ENCODE measurements around the gene MKNK1. TPM values are rescaled to one million over a fixed set of nuclear protein-coding genes. Genes with fewer than 3 reads are reported as not detected.
A peak's percentile ranks its signal among the peaks of the same experiment; 100 is the strongest.

Gene MKNK1
- total RNA-seq, 1 experiment from 2014 or later: 11.3 TPM

DNA sequence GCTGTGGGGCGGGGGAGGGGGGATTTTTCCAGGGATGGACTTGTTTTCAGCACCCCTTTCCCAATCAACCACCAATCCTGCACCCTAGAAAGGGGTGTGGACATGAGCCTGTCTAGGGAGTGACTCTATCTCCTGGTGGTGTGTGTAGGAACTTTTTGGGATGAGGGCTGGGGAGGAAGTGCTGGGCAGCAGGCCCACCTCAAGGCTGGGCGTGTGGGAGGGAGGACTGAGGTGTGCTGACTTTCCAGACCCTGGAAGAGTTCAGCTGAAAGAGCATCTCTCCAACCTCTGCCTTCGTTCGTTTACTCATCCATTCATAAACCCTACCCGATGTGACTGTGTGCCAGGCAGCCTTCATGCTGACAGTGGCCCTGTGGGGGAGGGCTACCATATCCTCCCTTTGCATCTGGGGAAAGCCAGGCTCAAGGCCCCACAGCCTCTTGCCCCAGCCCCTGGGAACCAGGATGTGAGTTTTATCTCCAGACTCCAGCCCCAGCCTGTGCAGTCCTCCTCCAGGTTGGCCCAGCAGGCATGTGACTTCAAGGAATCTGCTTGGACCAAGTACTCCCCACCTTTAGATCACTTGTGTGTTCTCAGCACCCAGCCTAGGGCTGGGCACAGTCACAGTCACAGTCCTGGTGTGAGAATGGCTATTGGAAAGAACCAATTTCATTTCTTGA is 59.4 kb downstream of the MKNK1 start:
- DNase-seq (ENCODE audit: extremely low read depth, low read depth): no peak

DNA sequence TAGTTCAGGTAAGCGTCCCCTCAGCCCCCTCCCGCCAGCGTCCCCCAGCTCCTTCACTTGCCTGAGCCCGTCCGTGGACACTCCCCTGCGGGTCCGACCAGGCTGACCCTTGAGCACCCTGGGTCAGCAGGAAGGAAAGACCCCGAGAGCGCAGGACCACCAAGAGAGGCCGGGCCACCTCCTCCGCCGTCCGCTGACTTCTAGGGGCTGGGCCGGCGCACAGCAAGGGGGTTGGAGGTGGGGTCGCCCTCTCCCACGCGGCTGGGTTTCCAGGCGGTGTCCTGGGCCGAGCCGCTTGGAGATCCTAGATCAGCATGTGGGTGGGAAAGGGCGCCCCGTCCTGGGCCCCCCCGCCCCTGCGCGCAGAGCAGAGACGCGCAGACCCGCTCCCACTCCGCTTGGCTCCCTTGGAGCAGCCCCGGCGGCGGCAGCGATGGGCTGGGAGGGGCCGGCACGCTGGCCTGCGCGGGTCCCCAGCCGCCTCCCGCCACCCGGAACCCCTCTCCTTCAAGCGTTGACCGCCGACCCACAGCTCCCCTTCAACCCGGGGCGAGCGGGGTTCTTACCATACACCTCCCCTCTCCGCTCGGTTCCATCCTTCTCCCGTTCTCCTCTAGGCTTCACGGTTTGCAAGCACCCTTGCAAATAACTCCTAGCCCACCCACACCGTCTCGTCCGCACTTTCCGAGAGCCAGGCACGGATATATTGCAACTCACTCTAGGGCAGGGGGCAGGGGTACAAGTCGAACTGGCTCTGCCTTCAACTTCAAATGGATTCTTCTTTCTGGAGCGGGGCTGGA is 60.1 kb downstream of the MKNK1 start:
- DNase-seq (ENCODE audit: extremely low read depth, low read depth): no peak

DNA sequence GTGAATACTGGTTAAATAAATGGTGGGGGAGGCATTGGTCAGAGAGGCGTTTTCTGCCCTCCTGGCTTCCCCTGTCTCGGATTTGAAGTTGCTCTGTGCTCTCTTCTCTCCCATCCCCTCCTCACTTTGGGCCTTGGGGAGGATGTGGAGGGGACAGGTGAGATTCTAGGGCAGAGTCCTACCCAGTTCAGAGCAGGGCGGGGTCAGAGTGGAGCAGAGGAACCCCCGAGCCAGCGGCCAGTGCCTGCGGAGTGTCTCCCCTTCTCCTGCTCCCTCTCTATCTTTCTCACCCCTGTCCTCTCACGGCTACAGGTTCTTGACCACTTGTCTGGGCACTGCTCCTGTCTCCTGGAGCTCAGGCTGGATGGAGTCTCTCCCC is 60.7 kb downstream of the MKNK1 start:
- DNase-seq (ENCODE audit: extremely low read depth, low read depth): no peak

DNA sequence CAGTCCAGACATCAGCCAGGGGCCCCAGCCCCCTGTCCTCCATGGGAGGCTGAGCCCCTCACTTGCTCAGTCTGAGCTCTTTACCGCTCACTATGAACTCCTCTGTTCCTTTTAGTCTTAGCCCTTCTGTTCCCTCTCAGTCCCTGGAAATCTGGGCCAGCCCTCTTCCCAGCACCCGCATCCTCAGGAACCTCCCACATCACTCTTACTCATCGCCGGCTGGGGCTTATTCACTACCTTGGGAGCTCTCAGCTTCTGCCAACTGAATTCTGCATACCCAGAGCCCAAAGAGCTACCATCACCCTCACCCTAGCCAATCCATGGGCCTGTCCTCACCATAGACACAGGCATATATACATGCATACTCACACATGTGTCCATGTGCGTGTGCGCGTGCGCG is 64.1 kb downstream of the MKNK1 start:
- DNase-seq (ENCODE audit: extremely low read depth, low read depth): no peak

DNA sequence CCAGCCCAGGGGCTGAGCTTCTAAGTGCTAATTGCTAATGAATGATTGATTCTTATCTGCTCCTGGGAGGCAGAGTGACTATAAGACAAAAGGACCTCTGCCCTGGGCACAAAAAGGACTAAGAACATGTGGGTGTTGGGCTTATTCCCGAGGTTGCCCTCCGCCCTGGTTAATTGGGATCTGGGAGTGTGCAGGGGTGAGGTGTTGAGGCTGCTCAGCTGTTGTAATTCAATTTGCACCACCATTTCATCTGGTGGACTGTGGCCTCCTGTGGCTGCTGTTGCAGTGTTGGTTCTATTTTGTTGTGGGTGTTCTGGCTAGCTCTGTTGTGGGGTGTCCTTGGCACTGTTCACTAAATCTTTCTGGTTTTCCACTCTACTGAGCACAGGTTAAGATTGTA is 65.9 kb downstream of the MKNK1 start:
- no peak for DNase-seq (ENCODE audit: extremely low read depth, low read depth)

DNA sequence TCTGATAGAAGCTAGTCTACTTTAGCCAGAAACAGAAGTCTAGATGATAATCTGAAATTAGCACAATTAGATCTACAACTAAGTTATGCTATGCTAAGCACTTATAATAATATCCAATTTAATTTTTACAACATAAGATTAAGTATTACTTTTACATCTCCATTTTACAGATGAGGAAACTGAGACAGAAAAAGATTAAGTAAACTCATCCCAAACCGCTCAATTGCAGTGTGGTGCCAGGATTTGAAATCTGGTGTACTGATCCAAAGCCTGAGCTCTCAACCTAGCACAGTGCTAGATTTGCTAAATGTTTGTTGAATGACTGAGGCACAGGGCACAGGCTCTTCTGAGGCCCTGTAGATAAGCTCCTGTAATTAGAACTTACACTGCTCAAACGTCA is 66.4 kb downstream of the MKNK1 start:
- DNase-seq (ENCODE audit: extremely low read depth, low read depth): no peak

DNA sequence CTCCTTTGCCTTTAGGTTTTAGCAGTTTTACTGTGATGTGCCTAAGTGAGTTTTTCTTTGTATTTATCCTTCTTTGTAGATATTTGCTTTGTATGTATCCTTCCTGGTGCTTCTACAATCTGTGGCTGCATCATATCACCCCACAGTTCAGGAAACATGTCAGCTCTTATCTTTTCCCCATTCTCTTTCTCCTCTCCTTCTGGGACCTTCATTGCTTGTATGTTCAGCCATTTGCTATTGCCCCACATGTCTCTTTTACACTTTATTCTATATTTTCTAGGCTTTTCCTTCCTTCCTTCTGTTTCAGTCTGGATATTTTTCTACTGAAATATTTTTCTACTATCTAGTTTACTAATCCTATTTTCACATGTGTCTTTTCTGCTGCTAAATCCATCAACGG is 67.5 kb downstream of the MKNK1 start:
- DNase-seq (ENCODE audit: extremely low read depth, low read depth): no peak

DNA sequence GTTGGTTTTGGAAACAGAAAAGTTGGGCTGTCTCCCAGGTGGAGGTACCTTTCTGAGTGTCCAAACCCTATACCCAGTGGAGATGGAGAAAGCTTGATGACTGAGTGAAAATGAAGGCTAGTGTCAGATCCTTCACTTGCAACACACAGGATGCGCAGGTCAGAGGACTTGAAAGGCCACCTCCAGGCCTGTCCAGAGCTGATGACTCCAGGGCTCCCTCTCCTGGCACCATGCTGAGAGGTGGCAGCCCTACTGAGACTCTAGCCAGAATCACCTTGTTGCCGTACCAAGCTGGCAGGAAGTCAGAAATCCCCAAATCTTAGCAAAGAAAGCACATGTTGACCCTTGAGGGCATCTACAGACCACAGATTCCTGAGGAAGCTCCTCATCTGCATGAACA is 69.0 kb downstream of the MKNK1 start:
- DNase-seq (ENCODE audit: extremely low read depth, low read depth): no peak

DNA sequence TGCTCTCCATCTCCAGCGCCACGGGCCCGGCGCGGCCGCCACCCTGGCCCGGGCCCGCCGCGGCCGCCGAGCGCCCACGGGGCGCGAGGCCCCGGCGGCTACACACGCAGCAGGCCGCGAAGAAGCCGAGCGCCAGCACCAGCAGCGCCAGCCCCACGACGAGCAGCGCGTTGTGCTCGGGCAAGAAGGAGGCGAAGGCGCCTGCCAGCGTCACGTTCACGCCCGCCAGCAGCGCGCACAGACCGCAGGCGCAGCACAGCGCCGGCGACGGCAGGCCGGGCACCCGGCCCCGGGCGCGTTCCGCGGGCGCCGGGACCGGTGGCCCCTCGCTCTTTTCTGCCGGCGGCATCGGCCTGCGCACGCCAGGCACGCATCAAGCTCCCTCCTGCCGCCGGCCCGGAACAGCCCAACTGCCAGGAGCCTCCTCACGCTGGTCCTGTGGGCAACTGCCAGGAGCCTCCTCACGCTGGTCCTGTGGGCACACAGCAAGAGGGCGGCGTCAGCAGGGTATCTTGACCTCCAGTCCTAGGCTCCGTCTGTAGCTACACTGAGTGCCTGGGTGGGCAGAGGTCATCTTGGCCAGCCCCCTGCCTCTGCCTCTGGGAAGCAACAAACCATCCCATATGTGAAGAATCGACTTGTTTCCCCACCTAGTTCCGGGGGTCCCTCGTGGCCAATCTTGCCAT is 70.7 kb downstream of the MKNK1 start:
- no peak for DNase-seq (ENCODE audit: extremely low read depth, low read depth)

DNA sequence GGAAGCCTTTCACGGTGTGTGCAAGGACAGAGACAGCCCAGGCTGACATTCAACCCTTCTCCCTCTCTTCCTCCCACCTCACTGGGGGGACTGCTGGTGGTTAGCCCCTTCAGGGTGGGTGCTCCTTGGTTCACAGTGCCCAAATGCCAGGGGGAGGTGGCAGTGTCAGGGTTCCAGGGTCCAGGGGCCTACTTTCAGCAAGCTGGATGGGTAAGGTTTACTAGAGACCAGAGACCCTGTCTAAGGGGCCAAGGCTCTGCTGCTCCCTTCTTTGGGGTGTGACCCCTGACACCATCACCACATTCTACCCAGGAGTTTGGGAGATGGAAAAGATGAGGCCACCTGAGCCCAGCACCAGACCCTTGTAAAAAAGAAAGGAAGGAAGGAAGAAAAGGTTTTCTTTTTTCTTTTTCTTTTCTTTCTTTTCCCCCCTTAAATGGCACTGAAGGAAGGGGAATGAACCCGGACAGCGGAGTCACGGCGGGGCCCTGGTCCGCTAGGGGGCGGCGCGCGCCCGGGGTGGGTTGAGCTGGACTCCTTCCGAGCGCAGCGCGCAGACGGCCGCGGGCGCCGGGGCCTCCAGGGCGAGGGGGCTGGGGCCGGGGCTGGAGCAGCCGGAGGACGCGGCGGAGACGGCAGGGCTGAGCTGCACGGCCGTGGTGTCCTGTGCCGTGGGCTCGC is 71.4 kb downstream of the MKNK1 start:
- DNase-seq (ENCODE audit: extremely low read depth, low read depth): peak; percentile 22

DNA sequence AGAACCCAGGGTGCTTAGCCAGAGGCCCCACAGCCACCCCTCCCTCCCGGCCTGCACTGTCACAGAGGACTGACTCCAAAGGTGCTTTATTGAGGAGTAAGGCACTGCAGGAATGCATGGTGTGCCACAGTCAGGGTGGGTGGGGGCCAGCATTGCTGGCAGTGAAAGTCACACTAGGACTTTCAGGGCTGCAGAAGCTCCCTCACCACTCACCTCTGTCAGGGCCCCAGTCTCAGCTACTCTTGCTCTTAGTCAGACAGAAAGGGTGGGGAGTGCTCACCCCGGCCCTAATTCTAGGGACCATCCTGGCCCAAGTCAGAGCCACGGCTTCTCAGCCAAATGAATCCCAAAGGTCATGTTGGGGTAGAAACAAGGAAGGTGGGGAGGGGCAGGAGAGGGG is 72.0 kb downstream of the MKNK1 start:
- DNase-seq (ENCODE audit: extremely low read depth, low read depth): no peak

DNA sequence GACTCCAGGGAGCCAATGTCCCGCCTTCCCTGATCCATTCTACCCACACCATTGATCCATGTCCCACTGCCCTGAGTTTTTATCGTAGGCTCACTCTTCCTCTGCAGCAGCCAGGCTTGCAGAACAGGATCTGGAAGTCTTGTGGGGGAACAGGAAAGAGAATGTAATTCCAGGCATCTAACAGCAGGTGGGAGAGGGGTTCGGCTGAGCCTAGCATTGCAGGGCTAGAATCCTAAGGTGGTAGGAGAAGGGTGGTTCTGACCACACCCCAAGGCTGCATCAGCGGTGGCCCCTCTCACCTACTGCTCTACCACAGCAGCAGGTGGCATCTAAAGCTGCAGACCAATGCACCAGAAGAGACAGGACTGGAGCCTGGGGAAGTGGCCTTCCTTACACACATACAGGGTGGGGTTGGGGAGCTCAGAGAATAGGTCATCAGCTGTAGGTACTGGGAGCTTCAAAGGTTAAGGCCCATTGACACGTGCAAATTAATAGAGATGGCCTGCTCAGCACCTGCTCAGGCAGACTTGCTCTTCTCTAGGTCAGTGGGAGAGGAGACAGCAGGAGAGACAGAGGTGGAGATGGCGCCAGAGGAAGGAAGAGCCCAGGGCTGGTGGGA is 73.2 kb downstream of the MKNK1 start:
- no peak for DNase-seq (ENCODE audit: extremely low read depth, low read depth)

DNA sequence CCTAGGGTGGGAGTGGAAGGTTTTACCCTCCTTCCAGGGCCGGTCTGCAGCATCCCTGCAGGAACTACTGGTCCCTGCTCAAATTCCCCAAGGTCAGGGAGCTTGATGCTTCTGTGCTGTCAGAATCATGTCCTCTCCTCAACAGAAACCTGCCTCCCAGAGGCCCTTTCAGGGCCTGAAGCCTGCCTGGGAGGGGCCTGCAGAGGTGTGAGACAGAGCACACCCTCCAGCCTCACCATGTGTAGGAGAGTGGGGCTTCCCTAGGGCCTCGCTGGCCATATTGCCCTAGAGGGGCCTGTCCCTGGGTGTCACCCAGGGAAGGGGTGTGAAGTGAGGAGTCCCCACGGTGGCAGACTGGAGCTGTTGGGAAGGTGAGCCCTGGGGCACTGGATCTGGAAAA is 73.8 kb downstream of the MKNK1 start:
- DNase-seq (ENCODE audit: extremely low read depth, low read depth): no peak

DNA sequence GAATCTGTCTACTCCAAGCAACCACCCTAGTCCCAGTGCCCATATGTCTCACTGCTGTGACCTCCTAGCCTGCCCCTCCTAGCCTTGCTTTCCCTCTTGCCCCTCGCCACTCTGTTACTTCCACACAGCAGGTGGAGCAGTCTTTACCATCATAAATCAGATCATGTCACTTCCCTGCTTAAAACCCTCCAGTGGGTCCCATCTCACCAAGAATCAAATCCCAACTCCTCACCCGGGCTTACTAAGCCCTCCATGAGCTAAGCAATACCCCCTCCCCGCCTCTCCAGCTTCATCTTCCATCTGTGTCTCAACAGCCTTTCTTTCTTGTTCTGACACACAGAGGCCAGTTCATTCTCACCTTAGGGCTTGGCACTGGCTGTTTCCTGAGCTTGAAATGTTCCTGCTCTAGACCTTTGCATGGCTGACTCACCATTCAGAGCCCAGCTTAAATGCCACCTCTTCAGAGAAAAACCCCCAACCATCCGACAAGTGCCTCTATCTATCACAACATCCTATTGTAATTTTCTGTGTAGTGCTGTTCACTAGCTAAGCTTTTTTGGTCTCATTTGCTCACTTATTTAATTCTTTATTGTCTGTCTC is 74.9 kb downstream of the MKNK1 start:
- no peak for DNase-seq (ENCODE audit: extremely low read depth, low read depth)

DNA sequence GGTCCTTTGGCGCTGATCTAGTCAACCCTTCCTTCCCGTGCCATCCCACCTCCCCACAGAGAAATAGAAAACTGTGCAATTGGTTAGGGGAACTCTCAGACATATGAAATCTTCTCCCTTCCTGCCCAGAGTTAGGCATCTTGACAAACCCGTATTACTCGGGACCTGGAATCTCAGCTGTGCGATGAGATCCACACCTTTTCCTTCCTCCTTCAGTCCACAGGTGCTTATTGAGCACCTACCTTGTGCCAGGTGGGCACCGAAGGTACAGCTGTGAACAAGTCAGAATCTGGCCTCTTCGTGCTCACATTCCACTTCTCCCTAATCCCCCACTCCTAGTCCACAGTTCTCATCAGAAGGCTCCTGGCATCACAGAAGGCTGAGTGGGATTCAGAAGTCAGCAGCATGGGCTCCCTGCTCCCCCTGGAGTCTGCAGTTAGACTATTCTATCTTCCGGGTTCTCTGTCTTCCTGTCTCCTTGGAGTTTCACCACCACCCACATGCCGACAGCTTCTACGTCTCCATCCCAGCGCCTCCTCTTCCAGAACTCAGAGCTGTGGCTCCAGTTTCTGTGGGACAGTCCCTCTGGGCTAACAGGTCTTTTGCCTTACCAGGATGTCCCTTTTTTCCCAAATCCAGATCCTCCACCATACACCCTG is 75.6 kb downstream of the MKNK1 start:
- DNase-seq (ENCODE audit: extremely low read depth, low read depth): no peak

DNA sequence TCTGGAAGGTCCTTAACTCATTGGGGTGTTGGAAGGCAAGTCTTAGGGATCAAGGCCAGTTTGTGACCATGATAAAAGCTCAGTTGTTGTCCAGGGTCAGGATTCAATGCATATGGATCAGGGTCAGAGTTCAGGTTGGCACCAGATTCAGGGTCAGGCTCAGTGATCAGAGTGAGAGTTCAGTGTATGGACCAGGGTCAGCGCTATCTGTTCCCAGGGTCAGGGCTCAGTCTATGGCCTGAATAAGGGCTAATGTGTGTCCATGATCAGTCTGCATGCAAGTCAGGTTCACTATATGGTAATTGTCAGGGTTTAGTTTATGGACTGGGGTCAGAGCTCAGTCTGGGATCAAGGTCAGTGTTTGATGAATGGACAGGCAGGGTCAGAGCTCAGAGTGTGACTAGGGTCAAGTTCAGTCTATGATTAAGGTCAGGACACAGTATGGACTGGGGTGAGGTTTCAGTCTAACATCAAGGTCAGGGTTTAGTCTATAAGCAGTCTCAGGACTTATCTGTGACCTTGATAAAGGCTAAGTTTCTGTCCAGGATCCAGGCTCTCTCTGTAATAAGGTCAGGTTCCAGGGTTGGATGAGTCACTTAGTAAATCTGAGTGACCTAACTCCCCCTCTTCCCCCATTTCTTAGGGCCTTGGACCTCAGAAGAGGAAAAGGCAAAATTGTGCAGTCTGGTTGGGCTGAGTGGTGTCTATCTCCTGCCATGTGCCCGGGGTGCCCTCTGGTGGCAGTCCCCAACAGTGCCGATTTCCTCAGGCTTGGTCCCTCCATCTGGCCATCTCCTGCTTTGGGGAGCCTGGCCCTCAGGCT is 76.4 kb downstream of the MKNK1 start:
- peak; percentile 61 for DNase-seq (ENCODE audit: extremely low read depth, low read depth)

DNA sequence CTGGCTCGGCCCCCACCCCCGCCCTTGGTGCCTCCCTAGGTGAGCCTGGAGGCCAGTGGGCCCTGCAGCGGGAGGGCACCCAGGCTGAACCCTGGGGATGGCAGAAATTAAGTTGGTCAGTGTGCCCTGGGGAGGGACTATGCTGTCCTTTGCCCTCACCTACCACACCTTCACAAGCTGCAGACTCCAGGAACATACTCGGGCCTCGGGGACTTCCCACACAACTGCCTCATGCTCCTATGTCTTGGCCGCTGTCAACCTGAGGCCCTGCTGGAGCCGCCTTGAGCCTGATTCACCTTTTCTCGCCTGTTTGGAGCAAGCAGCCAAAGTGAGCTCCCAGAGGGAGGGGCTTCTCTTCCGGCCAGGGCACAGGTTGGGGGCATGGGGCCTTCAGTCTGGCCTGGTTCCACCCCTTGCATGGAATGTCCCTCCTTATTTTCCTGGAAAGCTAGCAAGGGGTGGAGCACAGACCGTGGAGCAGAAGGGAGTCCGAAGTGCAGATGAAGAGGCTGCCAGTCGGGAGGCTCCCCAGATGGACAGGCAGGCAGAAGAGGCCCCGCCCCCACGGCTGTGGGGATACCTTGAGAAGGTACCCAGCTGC is 77.3 kb downstream of the MKNK1 start:
- DNase-seq (ENCODE audit: extremely low read depth, low read depth): no peak

DNA sequence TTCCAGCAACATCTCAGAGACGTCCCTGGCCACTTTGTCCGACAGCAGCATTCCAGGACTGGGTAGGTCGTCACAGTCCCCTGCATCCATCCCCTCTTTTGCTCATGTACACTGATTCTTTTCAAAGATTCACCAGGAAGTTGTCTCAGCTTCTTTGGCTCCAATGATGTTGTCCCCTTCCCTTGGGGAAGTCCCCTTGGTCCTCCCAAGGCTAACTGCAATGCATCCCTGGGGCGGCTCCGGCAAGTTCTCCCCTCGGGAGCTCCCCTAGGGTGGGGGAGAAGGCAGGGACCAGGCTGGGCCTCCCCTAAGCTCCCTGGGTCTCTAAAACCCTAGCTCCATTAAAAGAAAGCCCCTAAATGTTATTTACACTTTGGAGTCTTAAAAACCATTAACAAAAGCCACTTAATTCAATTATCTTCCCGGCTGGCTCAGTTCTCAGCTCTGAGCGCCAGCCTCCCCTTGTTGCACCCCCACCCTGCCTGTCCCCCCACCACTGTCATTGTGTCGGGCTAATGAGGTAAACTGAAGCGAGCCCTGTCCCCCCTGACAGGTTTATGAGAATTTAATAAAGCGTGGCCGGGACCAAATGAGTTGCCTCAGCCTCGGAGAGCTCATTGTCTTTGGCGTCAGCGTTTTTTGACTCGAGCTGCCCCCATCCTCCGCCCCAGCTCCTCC is 77.9 kb downstream of the MKNK1 start:
- no peak for DNase-seq (ENCODE audit: extremely low read depth, low read depth)
